ENCODE measurements around the gene CUEDC2. TPM values are rescaled to one million over a fixed set of nuclear protein-coding genes. Genes with fewer than 3 reads are reported as not detected.

The CUEDC2 gene
- total RNA-seq, 1 experiment from 2014 or later: 38.1 TPM

GRCh38 chr10:102436312-102436711 lies 3.9 kb upstream of the CUEDC2 start:
- peaks cover 27% of the 10 kb centered on the region for H3K27me3 Mint-ChIP-seq (ENCODE audit: unreplicated experiment)
- no peaks in the 10 kb centered on the region for H3K9me3 Mint-ChIP-seq (ENCODE audit: low read depth, unreplicated experiment)
- BruUV-seq (replicated peaks): no TSS peak
- CTCF ChIA-PET: no interaction called here
- no peak for TF ChIP-seq CTCF (IDR thresholded peaks at IDR 0.05; ENCODE audit: unreplicated experiment)
- peaks cover 23% of the 10 kb centered on the region for H3K4me1 Mint-ChIP-seq (ENCODE audit: low read depth, unreplicated experiment)
- H3K27ac Mint-ChIP-seq (ENCODE audit: unreplicated experiment): no peak overlapping the region
- intact Hi-C loops (cut with micrococcal nuclease; ENCODE audit: unreplicated experiment): no loop called here
- no peak overlapping the region for H3K4me3 Mint-ChIP-seq (ENCODE audit: low read depth, unreplicated experiment)
- DNase-seq: no peak
- peaks cover 21% of the 10 kb centered on the region for H3K36me3 Mint-ChIP-seq (ENCODE audit: insufficient read depth, unreplicated experiment)

DNA sequence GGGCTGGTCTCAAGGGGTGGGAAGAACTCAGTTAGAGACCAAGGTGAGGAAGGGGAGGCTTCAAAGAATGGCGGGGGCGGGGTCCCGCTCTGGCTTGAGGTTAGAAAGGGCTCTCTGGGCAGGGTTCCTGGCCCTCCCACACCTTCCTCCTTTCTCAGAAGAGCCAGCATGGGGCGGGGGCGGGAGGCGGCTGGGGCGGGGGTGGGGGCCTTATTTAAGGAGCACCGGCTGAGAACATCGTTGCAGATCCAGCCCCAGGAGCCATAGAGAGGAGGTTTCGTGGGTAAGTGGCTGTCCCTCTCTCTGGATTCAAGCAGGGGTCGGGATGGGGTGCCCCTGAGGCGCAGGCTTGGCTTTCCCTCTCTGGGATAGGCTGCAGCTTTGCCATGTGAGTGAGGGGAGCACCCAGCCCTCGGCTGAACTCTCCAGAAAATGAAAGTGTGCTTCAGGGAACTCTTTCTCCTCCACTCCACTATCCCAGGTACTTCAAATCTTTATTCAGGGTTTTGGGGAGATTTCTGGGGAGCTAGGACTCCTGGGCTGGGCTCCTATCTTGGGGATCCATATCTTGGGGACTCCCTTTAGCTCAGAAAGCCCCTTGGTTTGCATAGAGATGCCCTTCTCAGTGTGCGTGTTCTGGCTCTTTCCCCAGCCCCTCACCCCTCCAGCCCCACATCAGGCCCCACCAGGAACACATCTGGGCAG lies 3.3 kb upstream of the CUEDC2 start:
- no TSS peak for BruUV-seq (replicated peaks)
- intact Hi-C loops (cut with micrococcal nuclease; ENCODE audit: unreplicated experiment): no loop called here

DNA sequence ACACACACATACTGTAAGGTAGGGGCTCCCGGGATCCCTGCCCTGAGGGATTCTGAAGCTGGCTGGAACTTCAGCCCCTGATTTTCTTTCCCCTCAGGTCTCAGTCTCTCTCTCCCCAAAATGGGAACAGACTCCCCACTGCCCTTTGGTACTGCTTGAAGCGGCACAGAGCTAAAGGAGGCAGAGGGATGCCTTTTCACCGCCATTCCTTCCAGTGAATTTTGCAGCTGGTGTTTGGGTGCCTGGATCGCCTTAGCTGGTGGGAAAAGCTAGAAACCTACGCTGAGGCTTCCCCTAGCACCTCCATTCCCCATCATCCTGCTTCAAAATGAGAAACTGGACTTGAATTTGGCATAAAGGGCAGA lies 2.7 kb upstream of the CUEDC2 start:
- peaks cover 24% of the 10 kb centered on the region for H3K4me1 Mint-ChIP-seq (ENCODE audit: low read depth, unreplicated experiment)
- peaks cover 27% of the 10 kb centered on the region for H3K27me3 Mint-ChIP-seq (ENCODE audit: unreplicated experiment)
- no TSS peak for BruUV-seq (replicated peaks)
- DNase-seq: no peak
- CTCF ChIA-PET: interaction anchor here (0.9 kb wide), 2 partner anchors 15 to 39 kb away, joined by 4 read pairs; partner anchors contain the start of genes FBXL15 and NFKB2
- no peak overlapping the region for H3K27ac Mint-ChIP-seq (ENCODE audit: unreplicated experiment)
- no peak for TF ChIP-seq CTCF (IDR thresholded peaks at IDR 0.05; ENCODE audit: unreplicated experiment)
- peaks cover 21% of the 10 kb centered on the region for H3K36me3 Mint-ChIP-seq (ENCODE audit: insufficient read depth, unreplicated experiment)
- H3K9me3 Mint-ChIP-seq (ENCODE audit: low read depth, unreplicated experiment): no peaks in the 10 kb centered on the region
- H3K4me3 Mint-ChIP-seq (ENCODE audit: low read depth, unreplicated experiment): no peak overlapping the region
- intact Hi-C loops (cut with micrococcal nuclease; ENCODE audit: unreplicated experiment): no loop called here

More for the DNA sequence above, 3.3 kb upstream of the CUEDC2 start:
- no peak overlapping the region for H3K4me3 Mint-ChIP-seq (ENCODE audit: low read depth, unreplicated experiment)
- no peak overlapping the region for H3K27ac Mint-ChIP-seq (ENCODE audit: unreplicated experiment)
- peaks cover 24% of the 10 kb centered on the region for H3K4me1 Mint-ChIP-seq (ENCODE audit: low read depth, unreplicated experiment)
- no peak for DNase-seq
- no peak for TF ChIP-seq CTCF (IDR thresholded peaks at IDR 0.05; ENCODE audit: unreplicated experiment)
- peaks cover 21% of the 10 kb centered on the region for H3K36me3 Mint-ChIP-seq (ENCODE audit: insufficient read depth, unreplicated experiment)
- peaks cover 27% of the 10 kb centered on the region for H3K27me3 Mint-ChIP-seq (ENCODE audit: unreplicated experiment)
- no peaks in the 10 kb centered on the region for H3K9me3 Mint-ChIP-seq (ENCODE audit: low read depth, unreplicated experiment)
- CTCF ChIA-PET: no interaction called here

DNA sequence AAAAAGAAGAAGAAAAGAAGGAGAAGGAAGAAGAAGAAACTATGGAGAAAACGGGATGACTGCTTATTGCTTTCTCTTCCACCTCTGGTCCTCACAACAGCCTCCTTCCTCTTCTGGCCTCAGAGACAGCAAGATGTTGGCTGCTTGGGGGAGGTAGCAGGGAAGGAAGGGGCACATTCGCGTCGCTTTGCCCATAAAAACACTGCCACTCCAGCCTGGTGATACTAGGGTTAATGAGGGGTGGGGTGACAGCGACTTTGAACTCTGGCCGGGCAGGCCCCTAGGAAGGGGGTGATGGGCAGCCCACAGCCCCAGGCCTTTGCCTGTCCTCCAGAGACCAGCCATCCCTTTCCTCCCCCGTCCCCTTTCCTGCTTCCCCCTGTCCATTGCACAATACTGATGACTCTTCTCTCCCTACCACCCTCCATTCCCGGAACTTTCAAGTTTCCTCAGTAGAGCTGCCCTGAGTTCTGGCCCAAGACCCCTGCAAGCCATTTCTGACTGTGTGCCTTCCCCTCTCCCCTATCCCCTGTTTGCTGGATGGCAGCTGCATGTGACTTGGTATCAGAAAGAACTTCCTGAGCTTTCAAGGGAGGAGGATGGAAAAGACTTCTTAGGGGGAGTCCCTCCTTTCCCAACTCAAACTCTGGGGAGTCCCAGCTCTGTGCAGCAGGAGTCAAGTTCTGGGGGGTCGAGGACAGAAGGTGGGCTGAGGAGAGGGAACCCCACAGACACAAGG lies 2.2 kb upstream of the CUEDC2 start:
- Mint-ChIP-seq H3K4me3 (ENCODE audit: low read depth, unreplicated experiment) (no peak overlapping the region), H3K4me1 (ENCODE audit: low read depth, unreplicated experiment) (peaks cover 24% of the 10 kb centered on the region), H3K27me3 (ENCODE audit: unreplicated experiment) (peaks cover 27% of the 10 kb centered on the region), H3K36me3 (ENCODE audit: insufficient read depth, unreplicated experiment) (peaks cover 21% of the 10 kb centered on the region), H3K27ac (ENCODE audit: unreplicated experiment) (no peak overlapping the region), H3K9me3 (ENCODE audit: low read depth, unreplicated experiment) (no peaks in the 10 kb centered on the region)
- intact Hi-C loops (cut with micrococcal nuclease; ENCODE audit: unreplicated experiment): no loop called here
- BruUV-seq (replicated peaks): no TSS peak
- no peak for TF ChIP-seq CTCF (IDR thresholded peaks at IDR 0.05; ENCODE audit: unreplicated experiment)
- DNase-seq: no peak
- CTCF ChIA-PET: interaction anchor here (0.9 kb wide), 2 partner anchors 14 to 39 kb away, joined by 4 read pairs; partner anchors contain the start of genes FBXL15 and NFKB2

Measured in Calu3 (cell line).